ENCODE data around the gene EDA2R. TPM values are rescaled to one million over a fixed set of nuclear protein-coding genes. Genes with fewer than 3 reads are reported as not detected.

Gene EDA2R
- total RNA-seq, 1 donor from 2014 or later = 5.6 TPM

DNA sequence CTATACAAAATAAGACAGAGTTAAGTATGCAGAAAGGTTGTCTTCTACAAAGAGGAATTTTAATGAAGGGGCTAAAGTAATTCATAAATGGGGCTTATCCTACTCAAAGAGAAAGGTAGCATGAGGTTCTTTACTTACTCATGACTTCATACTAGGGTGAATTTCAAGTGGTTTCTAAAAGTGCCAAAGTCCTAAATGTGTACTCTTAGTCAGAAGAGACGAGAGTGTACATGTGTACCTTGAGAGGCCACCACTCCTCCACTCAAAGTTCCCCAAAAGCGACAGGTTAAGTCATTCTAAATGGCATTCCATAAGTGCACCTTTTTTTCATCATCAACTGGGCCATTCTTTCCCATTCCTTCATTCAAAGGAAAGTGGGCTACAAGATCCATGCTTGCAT lies 21.9 kb downstream of the EDA2R start:
- Histone ChIP-seq H3K4me1 (no peaks in the 10 kb centered on the region), H3K36me3 (no peaks in the 10 kb centered on the region), H3K27ac (no peak overlapping the region), H3K9me3 (no peaks in the 10 kb centered on the region), H3K27me3 (no peaks in the 10 kb centered on the region), H3K4me3 (no peak overlapping the region)
- ATAC-seq = no peak
- TF ChIP-seq CTCF (IDR thresholded peaks at IDR 0.05) = no peak
- intact Hi-C loops (cut with DNase I) = no loop called here
- no peak for DNase-seq

DNA sequence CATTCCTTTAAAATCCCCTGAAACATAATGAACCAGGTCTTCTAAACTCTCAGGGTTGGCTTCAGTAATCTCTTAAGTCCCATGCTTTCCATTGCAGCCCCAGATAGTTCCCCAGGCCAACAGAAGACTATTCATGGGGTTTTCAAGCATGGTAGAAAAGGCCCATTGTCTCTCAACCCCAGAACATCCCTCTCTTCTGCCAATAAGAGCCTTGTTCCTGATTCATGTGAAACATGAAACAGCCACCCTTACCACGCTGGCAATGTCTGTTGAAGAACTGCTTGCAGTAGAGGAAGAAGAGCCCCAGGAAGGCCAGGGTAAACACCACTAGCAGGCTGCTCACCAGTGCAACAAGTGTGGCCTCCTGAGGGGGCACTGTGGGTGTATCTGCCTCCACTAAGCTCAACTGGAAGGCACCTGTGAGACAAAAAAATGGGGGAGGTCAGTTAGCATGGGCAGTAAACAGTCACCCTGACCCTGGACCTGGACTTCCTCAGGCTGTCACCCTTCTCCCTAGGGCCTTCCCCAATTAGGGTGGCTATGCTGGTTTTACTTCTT lies 36.4 kb downstream of the EDA2R start:
- H3K4me1 ChIP-seq = no peaks in the 10 kb centered on the region
- H3K36me3 ChIP-seq = no peaks in the 10 kb centered on the region
- H3K27ac ChIP-seq = no peak overlapping the region
- no peaks in the 10 kb centered on the region for H3K27me3 ChIP-seq
- no peak for TF ChIP-seq CTCF (IDR thresholded peaks at IDR 0.05)
- intact Hi-C loops (cut with DNase I) = no loop called here
- H3K9me3 ChIP-seq = no peaks in the 10 kb centered on the region
- no peak for ATAC-seq
- H3K4me3 ChIP-seq = no peak overlapping the region
- DNase-seq = no peak

DNA sequence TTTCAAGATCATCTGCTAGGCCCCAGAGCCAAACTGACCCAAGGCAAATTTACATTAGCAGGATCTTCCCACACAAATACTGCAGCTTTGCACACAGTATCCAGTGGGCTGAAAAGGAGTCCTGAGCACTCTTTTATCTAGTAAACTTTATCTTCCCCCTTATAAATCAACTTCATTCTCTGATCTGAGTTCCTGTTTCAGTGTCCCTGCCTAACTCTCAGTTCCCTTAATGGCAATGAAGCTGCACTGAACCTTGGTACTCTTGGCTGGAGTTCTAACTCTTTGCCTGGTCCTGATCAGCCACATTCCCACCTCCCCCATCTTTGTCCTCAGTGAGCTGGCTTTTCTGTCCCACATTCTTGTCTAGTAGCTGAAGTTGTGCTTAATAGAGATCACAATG lies 37.4 kb downstream of the EDA2R start:
- H3K27me3 ChIP-seq = no peaks in the 10 kb centered on the region
- DNase-seq (no peak), ATAC-seq (no peak)
- H3K4me3 ChIP-seq = no peak overlapping the region
- no peaks in the 10 kb centered on the region for H3K36me3 ChIP-seq
- no peaks in the 10 kb centered on the region for H3K9me3 ChIP-seq
- TF ChIP-seq CTCF (IDR thresholded peaks at IDR 0.05) = no peak
- no peaks in the 10 kb centered on the region for H3K4me1 ChIP-seq
- intact Hi-C loops (cut with DNase I) = no loop called here
- no peak overlapping the region for H3K27ac ChIP-seq

DNA sequence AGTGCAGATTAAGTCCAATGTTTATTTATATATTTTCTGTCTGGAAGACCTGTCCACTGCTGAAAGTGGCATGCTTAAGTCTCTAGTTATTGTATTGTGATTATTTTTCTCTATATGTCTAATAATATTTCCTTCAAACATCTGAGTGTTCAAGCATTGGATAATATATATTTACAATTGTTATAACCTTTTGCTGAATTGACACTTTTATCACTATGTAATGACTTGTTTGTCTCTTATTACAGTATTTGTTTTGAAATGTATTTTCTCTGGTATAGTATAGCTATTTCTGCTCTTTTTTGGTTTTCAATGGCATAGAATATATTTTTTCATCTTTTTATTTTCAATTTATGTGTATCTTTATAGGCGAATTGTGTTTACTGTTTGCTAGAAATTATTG lies 59.7 kb downstream of the EDA2R start:
- Histone ChIP-seq H3K27ac (no peak overlapping the region), H3K27me3 (no peaks in the 10 kb centered on the region), H3K4me1 (no peaks in the 10 kb centered on the region), H3K9me3 (no peaks in the 10 kb centered on the region), H3K4me3 (no peak overlapping the region), H3K36me3 (no peaks in the 10 kb centered on the region)
- TF ChIP-seq CTCF (IDR thresholded peaks at IDR 0.05) = no peak
- no peak for DNase-seq
- no peak for ATAC-seq
- intact Hi-C loops (cut with DNase I) = no loop called here

GRCh38 chrX:66553973-66554372 lies 84.9 kb downstream of the EDA2R start:
- intact Hi-C loops (cut with DNase I) = no loop called here
- Histone ChIP-seq H3K27me3 (no peaks in the 10 kb centered on the region), H3K27ac (no peak overlapping the region), H3K4me1 (no peaks in the 10 kb centered on the region), H3K4me3 (no peak overlapping the region), H3K36me3 (no peaks in the 10 kb centered on the region), H3K9me3 (no peaks in the 10 kb centered on the region)
- ATAC-seq (no peak), DNase-seq (no peak)
- no peak for TF ChIP-seq CTCF (IDR thresholded peaks at IDR 0.05)

DNA sequence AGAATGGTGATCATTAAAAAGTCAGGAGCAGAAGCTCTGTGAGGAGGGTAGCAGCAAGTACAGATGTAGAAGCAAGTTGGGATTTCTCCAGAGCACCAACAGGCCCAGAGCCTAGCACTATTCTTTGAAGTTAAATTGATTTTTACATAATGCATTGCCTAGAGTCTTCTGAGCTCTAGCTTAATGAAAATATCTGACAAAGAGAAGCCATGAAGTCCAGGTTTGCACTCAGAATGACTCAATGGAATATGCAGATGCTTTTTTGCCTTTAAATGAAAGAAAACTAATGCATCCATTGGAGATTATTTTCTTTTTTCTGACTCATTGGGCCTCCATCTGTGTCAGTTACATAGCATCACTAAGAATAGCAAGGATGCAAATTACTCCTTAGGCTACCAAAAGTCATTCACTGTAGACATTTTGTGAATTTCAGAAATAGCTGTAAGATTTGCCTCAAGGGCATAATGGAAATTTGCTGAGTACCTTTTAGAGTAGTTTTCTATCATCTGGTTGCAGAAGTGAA lies 91.0 kb downstream of the EDA2R start:
- H3K36me3 ChIP-seq = no peaks in the 10 kb centered on the region
- H3K4me3 ChIP-seq = no peak overlapping the region
- no peak for ATAC-seq
- H3K9me3 ChIP-seq = no peaks in the 10 kb centered on the region
- no peaks in the 10 kb centered on the region for H3K4me1 ChIP-seq
- no peak for DNase-seq
- H3K27me3 ChIP-seq = no peaks in the 10 kb centered on the region
- intact Hi-C loops (cut with DNase I) = no loop called here
- H3K27ac ChIP-seq = no peak overlapping the region
- TF ChIP-seq CTCF (IDR thresholded peaks at IDR 0.05) = no peak

Data from upper lobe of right lung (tissue), 1 donor.